ELF-1 (cell line): ENCODE data around the gene KIF26A.

Source experiments
- DNase-seq: peaks from one replicate; pipeline ENCODE4 v3.0.0-alpha.2; 2016; ENCODE audit warnings: low read depth, low spot score

The KIF26A gene

GRCh38 chr14:104101086-104101621, 37.2 kb upstream of the KIF26A start:
- DNase-seq: no peak

- no peak for DNase-seq
These were observed 36.6 kb upstream of the KIF26A start for GRCh38 chr14:104101651-104102281.

GRCh38 chr14:104102282-104102914, 36.0 kb upstream of the KIF26A start:
- no peak for DNase-seq

- no peak for DNase-seq
These were observed 35.3 kb upstream of the KIF26A start for GRCh38 chr14:104103061-104103445.

GRCh38 chr14:104103446-104104075, 34.8 kb upstream of the KIF26A start:
- DNase-seq: no peak

- DNase-seq: no peak
These were observed 34.1 kb upstream of the KIF26A start for GRCh38 chr14:104104076-104104901.

GRCh38 chr14:104105071-104105821, 33.1 kb upstream of the KIF26A start:
- no peak for DNase-seq

GRCh38 chr14:104105822-104106470, 32.4 kb upstream of the KIF26A start:
- DNase-seq: no peak

- DNase-seq: no peak
These were observed 31.9 kb upstream of the KIF26A start for GRCh38 chr14:104106471-104106991.

GRCh38 chr14:104107101-104107581, 31.2 kb upstream of the KIF26A start:
- DNase-seq: no peak

- DNase-seq: peak; percentile 51
These were observed 30.5 kb upstream of the KIF26A start for GRCh38 chr14:104107611-104108569.

GRCh38 chr14:104108570-104109541, 29.5 kb upstream of the KIF26A start:
- DNase-seq: no peak

GRCh38 chr14:104109731-104110361, 28.5 kb upstream of the KIF26A start:
- DNase-seq: no peak

- no peak for DNase-seq
These were observed 27.7 kb upstream of the KIF26A start for GRCh38 chr14:104110491-104111209.

- no peak for DNase-seq
These were observed 26.9 kb upstream of the KIF26A start for GRCh38 chr14:104111301-104112112.

GRCh38 chr14:104112113-104112505, 26.3 kb upstream of the KIF26A start:
- no peak for DNase-seq
